GM19328 (cell line): ENCODE results near the gene LY9.
A peak's percentile ranks its signal among the peaks of the same experiment; 100 is the strongest.
"Not testable (repeated sequence)": the region's sequence is repeated elsewhere in the genome, so short reads cannot be mapped to it uniquely, and the experiment has no call there.

Source experiments
- ATAC-seq: cut with Tn5 transposase; IDR thresholded peaks from one replicate; pipeline ENCODE4 v1.9.1; 2021; ENCODE audit warnings: mild to moderate bottlenecking, moderate library complexity; ENCODE audit not compliant: unreplicated experiment

Gene LY9

GRCh38 chr1:160773093-160773492 is 22.9 kb upstream of the LY9 start:
- ATAC-seq, result no peak

- no peak for ATAC-seq
Measured at GRCh38 chr1:160774886-160775719, 20.9 kb upstream of the LY9 start.

- no peak for ATAC-seq
Measured at GRCh38 chr1:160776178-160776577, 19.8 kb upstream of the LY9 start.

GRCh38 chr1:160777486-160778089 is 18.4 kb upstream of the LY9 start:
- ATAC-seq, result no peak

GRCh38 chr1:160778976-160779375 is 17.0 kb upstream of the LY9 start:
- no peak for ATAC-seq

- ATAC-seq, result no peak
Measured at GRCh38 chr1:160779626-160780397, 16.2 kb upstream of the LY9 start.

GRCh38 chr1:160780398-160780755 is 15.6 kb upstream of the LY9 start:
- ATAC-seq, result no peak

- no peak for ATAC-seq
Measured at GRCh38 chr1:160781186-160781766, 14.7 kb upstream of the LY9 start.

- ATAC-seq, result peak; percentile 83
Measured at GRCh38 chr1:160781914-160782689, 13.9 kb upstream of the LY9 start.

- ATAC-seq, result not testable (repeated sequence)
Measured at GRCh38 chr1:160782988-160783765, 12.8 kb upstream of the LY9 start.

GRCh38 chr1:160789051-160789701 is 6.8 kb upstream of the LY9 start:
- ATAC-seq, result peak; percentile 27

GRCh38 chr1:160789702-160790611 is 6.0 kb upstream of the LY9 start:
- peak; percentile 78 for ATAC-seq

- no peak for ATAC-seq
Measured at GRCh38 chr1:160794376-160794775, 1.6 kb upstream of the LY9 start.

GRCh38 chr1:160797271-160797709 is 1.3 kb downstream of the LY9 start:
- ATAC-seq, result no peak

- no peak for ATAC-seq
Measured at GRCh38 chr1:160797861-160798273, 1.9 kb downstream of the LY9 start.

- no peak for ATAC-seq
Measured at GRCh38 chr1:160798439-160798838, 2.5 kb downstream of the LY9 start.

GRCh38 chr1:160799641-160800040 is 3.7 kb downstream of the LY9 start:
- no peak for ATAC-seq

- no peak for ATAC-seq
Measured at GRCh38 chr1:160800142-160800541, 4.2 kb downstream of the LY9 start.
